ENCODE results near the gene VEGFA.

The VEGFA gene

DNA sequence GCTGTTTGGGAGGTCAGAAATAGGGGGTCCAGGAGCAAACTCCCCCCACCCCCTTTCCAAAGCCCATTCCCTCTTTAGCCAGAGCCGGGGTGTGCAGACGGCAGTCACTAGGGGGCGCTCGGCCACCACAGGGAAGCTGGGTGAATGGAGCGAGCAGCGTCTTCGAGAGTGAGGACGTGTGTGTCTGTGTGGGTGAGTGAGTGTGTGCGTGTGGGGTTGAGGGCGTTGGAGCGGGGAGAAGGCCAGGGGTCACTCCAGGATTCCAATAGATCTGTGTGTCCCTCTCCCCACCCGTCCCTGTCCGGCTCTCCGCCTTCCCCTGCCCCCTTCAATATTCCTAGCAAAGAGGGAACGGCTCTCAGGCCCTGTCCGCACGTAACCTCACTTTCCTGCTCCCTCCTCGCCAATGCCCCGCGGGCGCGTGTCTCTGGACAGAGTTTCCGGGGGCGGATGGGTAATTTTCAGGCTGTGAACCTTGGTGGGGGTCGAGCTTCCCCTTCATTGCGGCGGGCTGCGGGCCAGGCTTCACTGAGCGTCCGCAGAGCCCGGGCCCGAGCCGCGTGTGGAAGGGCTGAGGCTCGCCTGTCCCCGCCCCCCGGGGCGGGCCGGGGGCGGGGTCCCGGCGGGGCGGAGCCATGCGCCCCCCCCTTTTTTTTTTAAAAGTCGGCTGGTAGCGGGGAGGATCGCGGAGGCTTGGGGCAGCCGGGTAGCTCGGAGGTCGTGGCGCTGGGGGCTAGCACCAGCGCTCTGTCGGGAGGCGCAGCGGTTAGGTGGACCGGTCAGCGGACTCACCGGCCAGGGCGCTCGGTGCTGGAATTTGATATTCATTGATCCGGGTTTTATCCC is at the start of gene VEGFA:
Gene VEGFA (plus strand): TSS at position 686 of the 846 bp plus-strand sequence.
- FAIRE-seq = no peak

GRCh38 chr6:43720999-43721398 is 49.0 kb upstream of the VEGFA start:
- no peak for FAIRE-seq

DNA sequence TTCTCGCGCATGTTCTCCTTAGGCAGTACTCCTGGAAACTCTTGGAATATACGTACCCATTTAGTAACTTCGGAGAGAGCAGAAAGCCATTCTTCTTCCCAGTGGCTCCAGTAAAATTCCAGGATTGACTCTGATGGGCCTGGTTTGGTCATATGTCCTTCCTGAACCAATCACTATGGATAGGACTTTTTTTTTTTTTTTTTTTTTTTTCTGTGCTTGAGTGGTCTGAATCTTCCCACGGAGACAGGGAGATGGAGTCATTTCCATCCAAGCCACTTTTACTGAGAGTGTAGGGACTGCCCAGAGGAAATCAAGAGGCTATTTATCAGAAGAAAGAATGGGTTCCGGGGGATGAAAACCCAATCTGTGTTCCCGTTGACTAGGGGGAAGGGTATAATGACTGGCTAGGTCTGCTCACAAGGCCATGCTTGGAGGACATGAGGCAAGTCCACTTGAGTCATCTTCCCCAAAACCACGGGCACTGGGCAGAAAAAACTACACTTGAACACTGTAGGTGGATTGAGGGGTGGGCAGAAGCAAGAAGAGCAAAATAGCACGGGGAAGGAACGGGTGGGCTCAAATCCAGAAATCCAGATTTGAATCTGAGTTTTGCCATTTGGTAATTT is 47.0 kb upstream of the VEGFA start:
- FAIRE-seq = no peak

GRCh38 chr6:43723737-43724295 is 46.2 kb upstream of the VEGFA start:
- no peak for FAIRE-seq

DNA sequence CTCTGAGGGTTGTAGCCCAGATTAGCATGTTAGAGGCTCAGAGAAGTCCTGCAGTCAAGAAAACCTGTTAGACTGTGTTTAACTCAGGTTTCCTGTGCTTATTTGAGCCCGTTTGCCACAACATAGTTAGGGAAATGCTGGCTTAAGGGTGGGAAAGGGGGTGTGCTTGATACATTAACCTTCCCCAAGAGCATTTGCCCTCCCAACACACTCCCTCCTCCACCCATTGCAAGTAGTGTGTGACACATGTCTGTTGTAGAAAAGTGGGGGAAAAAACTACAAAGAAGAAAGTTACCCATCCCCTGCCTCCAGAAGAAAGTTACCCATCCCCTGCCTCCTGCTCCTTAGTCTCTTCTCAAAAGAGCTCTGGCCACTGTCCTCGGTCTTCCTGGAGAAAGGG is 45.7 kb upstream of the VEGFA start:
- FAIRE-seq = no peak

DNA sequence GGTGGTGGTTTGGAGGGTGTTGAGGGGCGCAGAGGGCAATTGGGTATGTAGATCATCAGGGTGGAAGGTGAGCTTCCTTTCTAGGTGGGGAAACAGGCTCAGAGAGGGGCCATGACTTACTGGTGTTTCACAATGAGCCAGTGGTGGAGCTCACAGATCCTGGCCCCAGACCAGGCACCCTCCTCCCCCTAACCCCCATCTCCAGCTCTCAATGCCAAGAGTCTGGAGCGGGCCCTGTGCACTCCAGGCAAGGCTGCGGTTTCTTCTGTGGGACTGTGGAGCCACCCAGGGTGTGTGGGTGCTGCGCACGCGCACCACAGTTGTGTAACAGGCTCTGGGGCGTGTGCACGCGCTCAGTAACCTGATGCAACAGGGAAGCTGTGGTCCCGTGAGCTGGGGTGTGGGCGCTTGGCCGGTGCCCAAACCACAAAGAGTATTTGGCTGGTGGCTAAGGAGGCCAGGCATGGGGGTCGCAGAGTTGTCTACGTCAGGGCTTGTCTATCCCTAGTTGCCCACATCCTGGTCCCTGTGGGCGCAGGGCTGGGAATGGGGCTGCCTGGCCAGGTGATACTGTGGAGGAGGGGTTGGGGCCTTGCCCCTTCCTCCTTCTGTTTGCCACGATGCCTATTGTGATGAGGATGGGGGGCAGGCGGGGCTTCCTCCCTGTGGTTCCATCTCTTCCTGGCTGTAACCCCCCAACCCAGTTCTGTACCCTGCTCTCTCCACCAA is 44.9 kb upstream of the VEGFA start:
- FAIRE-seq = no peak

- FAIRE-seq = no peak
Observed at GRCh38 chr6:43725643-43726580, 44.1 kb upstream of the VEGFA start.

- FAIRE-seq = no peak
Observed at GRCh38 chr6:43727634-43728033, 42.4 kb upstream of the VEGFA start.

DNA sequence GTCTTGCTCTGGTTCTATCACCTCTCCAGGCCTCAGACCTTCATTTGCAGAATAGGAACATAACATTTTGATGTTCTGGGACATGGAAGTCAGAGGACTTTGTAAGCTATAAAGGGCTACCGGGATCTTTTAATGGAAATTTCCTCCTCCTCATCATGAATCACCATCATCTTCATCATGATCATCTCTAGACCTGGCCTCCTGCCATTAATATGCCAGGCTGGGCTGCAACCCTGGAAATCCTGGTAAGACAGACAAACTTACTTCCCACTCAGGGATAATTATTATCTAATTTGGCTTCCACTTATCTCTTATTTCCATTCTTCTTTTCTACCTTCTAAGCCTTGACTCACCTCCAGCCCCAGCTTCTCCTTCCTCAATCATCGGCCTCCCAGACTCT is 41.4 kb upstream of the VEGFA start:
- FAIRE-seq = no peak

DNA sequence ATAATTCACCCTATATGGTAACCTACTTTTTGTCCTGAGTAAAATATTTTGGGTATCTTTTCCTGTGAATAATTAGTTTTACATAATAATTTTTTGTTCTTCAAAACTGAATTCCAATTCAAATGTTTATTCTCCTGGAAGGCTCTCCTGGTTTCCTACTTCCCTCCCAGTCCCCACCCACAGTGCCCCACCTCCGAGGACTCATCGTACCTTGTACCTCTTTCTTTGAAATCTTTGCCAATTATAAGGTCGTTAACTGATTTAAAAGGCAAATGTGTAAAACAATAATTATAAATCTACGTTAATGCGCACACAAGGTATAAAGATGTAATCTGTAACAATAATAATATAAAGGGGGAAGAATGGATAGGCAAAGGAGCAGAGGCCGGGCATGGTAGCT is 40.5 kb upstream of the VEGFA start:
- FAIRE-seq = no peak

- FAIRE-seq = no peak
Observed at GRCh38 chr6:43730634-43731033, 39.4 kb upstream of the VEGFA start.

DNA sequence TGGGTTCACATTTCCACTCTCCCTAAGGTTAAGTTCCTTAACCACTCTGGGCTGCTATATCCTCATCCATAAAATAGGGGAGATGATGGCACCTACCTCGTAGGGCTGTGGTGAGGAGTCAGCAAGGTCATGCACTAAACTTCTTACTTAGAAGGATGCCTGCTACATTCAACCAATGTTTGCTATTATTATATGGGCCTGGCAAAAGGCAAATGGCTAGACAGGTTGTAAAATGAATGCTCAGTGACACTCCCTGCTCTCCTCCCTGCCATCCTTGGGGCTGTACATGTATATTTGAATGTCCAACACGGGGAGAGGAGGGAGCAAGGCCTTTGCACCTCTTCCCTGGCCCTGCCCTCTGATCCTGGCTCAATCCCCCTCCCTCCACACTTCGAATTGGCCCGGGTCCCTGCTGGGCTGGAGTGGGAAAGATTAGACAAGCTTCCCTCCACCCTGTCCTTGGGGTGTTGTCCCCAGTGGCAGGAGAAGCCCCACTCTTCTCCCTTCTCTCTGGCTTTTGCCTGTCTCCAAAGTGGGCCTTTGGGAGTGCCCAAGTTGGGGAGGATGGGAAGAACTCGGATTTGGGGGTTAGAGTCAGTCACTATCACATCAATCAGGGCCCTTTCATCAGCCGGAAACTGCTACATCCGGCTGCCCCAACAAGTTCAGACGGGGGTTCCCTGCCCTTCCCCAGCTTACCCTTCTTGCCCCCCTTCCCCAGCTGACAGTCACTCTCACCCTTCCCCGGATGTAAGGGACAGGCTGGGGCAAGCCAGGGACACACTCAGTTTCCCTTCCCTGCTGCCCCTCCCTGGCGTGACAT is 36.3 kb upstream of the VEGFA start:
- no peak for FAIRE-seq

DNA sequence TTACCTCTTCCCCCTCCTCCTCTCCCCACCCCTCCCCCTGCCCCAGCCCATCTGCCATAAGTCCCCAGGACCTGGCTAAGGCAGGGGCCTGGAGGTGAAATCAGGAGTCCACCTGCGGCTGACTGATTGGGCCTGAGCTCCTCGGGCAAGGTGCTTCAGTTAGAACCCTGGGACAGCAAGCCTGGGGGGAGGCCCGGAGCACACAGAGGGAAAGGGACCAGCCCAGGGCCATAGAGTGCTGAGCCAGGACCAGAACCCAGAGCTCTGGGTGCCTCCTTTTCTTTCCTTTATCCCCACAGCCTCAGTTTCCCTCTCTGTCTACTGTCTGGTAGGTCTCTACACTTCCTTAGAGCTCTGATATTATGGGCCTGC is 35.7 kb upstream of the VEGFA start:
- FAIRE-seq = no peak

- FAIRE-seq = no peak
Observed at GRCh38 chr6:43735642-43736199, 34.3 kb upstream of the VEGFA start.

- no peak for FAIRE-seq
Observed at GRCh38 chr6:43736211-43736786, 33.7 kb upstream of the VEGFA start.

DNA sequence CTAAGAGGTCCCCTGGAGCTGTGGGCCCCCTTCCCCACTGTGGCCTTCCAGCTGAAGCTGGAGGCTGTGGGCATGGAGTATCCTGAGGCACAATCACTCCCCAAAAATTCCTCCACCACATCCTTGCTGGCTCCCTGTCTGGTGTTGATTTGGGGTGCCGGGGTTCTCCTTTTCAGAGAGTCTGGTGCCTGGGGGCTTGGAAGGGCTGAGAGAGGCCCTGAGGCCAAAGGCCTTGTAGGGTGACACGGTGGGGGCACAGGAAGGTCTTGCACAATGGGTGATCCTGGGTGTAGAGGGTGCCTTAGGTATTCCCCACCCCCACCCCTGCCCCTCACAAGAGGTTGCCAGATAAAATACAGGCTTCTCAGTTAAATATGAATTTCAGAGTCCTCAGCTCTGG is 33.2 kb upstream of the VEGFA start:
- FAIRE-seq = no peak

DNA sequence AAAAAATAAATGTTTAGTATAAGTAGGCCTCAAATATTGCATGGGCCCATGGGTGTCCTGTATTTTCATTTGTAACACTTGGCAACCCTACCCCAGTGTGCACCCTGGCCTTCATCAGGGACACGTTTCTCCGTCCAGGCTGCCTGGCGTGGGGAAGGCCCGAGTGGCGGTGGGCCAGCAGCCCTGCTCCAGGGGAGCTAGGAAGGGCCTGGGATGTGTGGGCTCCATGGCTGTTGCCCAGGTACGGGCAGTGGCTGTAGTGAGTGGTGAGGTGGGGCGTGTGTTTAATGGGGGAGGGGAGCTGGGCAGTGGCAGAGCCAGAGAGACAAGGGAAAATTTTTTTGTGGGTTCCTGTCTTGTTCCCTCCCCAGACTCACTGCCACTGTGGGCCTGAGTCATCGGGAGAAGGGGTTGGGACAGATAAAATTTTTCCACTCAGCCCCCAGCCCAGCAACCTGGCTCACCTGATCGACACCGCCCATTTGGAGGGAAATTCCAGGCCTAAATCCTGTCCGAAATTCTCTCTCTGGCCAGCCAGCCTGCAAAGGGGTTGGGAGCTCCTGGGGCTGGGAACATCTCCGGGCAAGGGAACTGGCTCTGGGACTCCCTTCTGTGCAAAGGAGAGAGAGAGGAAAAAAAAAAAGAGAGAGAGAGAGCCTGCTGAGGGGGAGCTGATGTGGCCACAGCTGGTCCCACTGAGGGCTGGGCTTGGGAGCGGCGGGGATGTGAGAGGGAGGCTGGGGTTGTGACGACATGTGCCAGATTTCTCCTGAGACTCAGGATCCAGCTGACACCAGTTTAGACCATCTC is 32.5 kb upstream of the VEGFA start:
- FAIRE-seq = no peak

GRCh38 chr6:43738267-43738676 is 31.7 kb upstream of the VEGFA start:
- no peak for FAIRE-seq

DNA sequence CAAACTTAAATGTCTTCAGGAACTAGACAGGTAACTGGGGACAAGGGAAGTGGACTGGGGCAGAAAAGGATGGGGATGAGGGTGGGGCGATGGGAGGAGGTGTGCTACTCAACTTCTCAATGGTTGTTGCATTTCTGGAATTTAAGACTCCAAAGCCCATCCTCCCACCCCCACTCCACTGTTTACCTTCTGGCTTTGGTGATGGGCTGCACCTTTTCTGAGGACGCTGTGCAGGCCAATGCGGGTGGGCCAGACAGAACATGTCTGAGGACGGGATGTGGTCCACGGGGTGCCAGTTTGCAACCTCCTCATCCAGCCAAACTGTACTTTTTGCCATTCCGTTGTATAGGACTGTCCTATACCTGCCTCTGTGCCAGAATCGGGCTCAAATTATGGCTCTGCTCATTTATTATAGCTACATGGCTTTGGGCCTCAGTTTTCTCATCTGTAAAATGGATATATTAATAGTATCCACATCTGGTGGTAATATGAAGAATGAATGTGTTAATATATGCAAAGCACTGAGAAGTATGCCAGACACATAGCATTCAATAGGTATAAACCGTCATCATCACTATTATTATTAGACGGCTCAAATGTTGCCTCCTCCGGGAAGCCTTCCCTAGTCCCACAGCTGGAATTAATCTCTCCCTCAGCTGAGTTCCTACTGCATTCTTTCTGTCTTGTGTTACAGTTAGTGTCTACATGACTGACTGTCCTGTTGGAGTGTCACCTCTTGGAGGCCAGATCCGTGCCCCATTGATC is 31.0 kb upstream of the VEGFA start:
- FAIRE-seq = no peak

Measured in G401.6 (cell line).